ENCODE results near the gene ST8SIA6.
"Not testable (repeated sequence)": the region's sequence is repeated elsewhere in the genome, so short reads cannot be mapped to it uniquely, and the experiment has no call there.

The ST8SIA6 gene

DNA sequence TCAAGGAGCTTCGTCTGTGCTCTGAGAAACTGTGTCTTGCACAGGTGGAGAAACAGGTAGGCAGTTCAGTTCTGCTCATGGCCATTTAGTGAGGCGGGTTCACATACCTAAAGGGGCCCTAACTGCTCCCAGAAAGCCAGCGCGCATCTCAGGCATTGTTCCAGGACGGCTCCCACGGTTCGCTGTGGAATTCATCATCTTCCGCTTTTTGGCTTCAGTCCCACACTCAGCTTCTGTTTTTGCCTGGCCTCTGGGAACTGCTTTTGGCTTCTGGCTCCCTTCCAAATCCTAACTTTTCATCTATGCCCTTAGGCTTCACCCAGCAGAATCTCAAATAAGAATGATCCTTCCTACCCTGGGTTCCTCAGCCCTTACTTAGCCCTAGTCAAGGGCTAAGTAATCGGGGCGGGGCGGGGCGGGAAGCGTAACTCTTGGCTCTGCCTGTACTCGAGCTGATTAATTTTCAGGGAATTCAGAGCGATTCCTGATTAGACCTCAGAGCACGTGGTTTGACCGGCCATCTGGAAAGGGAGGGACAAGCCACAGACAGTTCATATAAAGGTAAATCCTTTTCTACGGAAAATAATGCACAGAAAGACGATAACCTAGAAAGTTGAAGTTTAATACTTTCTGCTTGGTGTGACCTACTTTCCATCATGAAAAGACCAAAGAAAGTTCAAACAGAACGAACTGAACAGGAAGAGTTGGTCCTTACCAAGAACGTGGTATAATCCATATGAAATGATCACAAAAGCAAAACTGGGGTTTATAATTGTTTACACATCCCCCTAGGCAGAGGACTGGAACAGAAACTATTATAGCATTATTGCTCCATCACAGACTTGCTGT, 105.7 kb downstream of the ST8SIA6 start:
- DNase-seq (ENCODE audit: low read depth, low spot score): no peak

DNA sequence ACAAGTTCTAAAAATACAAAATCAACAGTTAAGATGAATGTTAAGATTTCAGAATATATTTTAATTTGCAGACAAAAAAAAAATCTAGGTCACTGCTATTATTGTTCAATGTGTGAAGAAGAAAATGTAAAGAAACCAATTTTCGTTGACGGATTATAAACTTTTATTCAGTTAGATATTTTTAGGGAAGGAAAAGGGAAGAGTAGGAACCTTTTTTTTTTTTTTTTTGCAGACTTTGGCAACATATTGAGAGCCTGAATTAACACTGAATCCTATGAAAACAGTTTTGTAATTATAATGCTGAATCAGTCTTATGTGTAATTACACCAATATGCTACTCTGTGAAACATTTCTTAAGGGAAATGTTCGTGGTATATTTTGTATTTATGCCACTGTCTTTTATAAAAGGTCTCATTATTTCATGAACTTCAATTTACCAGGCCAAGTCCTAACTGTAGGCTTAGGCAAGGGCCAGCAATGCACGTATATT, 106.3 kb downstream of the ST8SIA6 start:
- DNase-seq (ENCODE audit: low read depth, low spot score): no peak

DNA sequence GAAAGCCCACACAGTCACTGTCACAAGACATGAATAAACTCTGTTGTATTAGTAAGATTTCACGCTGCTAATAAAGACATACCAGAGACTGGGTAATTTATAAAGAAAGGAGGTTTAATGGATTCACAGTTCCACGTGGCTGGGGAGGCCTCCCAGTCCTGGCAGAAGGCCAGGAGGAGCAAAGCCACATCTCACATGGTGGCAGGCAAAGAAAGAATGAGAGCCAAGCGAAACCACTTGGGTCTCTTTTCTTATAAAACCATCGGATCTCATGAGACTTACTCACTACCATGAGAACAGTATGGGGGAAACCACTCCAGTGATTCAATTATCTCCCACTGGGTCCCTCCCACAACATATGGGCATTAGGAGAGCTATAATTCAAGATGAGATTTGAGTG, 110.2 kb downstream of the ST8SIA6 start:
- DNase-seq (ENCODE audit: low read depth, low spot score): no peak

DNA sequence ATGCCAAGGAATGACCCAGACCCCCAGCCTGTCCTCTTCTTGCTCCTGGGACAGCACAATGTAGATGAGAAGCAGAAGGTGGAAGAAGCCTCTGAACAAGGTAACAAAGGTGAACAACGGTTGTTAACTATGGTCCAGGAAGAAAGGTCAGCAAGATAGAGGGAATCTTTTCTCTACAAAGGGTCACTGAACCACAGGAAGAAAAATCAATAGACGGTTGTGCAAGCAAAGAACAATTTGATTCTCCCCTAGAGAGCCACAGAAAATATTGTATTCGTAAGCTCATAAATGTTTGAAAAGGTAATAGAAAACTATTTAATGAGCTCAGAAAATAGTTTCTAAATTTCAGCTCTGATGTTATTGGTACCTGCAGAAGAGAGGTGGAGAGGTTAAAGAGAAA, 111.3 kb downstream of the ST8SIA6 start:
- DNase-seq (ENCODE audit: low read depth, low spot score): no peak

DNA sequence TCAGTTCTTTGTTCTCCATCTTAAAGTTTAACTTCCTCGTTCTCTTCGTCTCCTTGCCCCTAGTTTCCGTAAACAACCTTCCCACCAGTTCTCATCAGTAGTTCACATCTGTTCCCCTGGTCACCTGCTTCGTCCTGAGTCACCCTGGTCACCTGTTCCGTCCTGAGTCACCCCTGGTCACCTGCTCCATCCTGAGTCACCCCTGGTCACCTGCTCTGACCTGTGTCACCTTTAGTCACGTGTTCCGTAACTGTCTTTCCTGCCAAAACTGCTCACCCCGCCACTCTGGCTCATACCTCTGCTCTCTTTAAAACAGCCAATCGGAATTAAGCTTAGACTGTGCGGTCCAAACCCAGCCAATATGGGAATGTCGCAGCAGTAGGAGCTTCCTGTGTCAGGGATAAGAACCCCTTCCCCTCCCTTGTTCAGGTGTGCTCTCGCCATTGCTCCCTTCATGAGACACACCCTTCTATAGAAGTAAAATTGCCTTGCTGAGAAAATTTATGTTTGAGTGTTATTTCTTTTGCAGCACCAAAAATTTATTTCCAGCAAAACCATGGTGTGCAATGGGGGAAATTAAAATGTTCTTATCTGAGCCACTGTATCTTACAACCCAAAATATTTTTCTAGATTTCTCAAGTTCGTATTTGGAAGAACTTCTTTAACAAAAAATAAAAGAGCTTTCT, 114.1 kb downstream of the ST8SIA6 start:
- no peak for DNase-seq (ENCODE audit: low read depth, low spot score)

DNA sequence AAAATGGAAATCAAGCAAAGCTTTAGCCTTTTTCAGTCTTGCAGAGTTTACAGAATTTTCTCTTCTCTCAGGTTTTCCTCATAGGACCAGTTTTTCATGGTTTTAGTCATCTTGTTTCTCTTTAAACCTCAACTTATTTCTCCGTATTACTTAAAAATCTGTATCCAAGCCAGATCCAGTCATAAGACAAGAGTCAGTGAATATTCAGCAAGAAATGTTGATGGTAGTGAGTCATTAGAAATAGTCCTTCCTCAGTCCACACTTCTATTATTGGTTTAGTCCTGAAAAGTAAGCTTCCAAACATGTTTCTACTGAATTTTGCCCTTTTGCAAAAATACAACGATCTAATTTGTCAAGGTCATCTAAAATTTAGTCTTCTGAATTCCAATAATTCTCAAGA, 119.3 kb downstream of the ST8SIA6 start:
- no peak for DNase-seq (ENCODE audit: low read depth, low spot score)

DNA sequence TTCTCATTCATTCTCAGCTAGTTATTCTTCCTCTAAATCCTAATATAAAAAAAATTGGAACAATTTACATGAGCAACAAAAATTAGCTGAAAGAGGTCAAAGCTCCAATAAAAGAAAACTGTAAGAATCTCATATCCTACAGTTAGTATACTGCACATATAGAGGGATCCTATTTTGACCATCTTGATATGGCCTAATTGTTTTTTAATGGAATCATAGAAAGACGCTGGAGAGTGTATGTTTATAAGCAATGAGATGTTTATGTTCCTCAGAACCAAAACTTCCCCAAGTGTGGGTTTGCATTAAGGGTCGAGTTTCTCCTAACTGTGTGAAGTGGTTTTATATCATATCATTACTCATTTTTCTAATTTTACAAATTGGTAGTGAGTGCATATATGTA, 123.9 kb downstream of the ST8SIA6 start:
- no peak for DNase-seq (ENCODE audit: low read depth, low spot score)

DNA sequence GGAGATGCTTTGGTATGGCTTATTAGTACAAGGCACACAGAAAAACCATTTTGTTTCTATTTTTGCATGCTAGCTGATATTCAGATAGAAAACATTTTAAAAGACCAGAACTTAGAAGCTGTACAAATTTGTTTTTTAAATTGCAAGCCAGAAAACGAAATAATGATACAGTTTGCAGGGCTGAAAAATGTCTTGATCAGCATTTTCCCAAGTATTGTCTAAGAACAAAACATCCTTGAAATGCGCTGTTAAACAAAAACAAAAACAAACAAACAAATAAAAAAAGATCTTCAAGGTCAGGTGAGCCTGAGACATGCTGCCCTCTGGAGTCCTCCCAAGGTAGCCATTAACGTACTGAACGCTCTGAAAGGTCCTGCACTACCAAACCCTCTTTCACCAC, 128.0 kb downstream of the ST8SIA6 start:
- no peak for DNase-seq (ENCODE audit: low read depth, low spot score)

DNA sequence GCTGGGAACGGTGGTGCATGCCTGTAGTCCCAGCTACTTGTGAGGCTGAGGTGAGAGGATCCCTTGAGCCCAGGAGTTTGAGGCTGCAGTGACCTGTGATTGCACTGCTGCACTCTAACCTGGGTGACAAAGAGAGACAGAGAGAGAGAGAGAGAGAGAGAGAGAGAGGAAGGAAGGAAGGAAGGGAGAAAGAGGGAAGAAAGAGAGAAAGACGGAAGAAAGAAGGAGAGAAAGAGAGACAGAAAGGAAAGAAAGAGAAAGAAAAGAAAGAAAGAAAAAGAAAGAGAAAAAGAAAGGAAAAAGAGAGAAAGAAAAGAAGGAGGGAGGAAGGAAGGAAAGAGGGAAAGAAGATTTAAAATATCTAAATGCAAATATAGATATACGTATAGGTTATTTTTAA, 132.4 kb downstream of the ST8SIA6 start:
- not testable (repeated sequence) for DNase-seq (ENCODE audit: low read depth, low spot score)

DNA sequence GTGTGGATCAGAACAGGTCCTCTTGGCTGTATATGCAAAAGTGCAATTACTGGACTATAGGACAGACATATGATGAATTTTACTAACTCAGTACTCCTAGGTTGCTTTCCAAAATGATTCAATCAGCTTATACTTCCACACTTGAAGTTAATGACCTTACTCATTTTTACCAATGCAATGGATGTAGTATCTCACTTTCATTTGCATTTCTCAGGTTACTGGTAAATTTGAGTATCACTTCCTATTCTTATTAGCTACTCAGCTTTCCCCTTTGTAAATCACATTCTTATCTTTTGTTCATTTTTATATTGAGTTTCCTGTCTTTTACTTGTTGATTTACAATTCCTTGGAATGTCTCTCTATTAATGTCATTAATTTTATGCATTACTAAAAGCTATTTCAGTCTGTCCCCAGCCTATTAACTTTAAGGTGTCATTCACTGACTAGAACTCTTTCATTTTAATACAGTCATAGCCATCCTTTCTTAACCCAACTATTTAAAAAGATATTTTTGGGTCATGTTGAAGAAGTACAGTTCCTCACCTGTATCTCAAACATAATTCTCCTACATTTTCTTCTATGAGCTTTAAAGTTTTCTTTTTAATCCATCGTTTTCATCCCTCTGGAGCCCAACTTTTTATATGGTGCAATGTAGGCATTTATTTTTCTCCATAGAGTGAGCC, 137.8 kb downstream of the ST8SIA6 start:
- no peak for DNase-seq (ENCODE audit: low read depth, low spot score)

DNA sequence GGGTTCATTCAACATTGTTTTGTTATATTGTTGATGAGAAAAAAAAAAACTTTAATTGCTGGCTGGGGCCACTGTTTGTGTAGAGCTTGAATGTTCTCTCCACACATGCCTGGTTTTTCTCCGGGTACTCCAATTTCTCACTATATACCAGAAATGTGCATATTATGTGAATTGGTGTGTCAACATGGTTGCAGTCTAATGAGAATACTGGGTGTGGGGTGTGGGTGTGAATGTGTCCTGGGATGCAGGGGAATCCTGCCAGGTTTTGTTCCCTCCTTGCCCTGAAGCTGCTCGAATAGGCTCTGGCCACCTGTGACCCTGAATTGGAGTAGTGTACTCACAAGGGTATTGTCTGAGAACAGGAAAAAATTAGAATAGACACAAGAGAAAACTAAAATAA, 145.0 kb downstream of the ST8SIA6 start:
- DNase-seq (ENCODE audit: low read depth, low spot score): no peak

DNA sequence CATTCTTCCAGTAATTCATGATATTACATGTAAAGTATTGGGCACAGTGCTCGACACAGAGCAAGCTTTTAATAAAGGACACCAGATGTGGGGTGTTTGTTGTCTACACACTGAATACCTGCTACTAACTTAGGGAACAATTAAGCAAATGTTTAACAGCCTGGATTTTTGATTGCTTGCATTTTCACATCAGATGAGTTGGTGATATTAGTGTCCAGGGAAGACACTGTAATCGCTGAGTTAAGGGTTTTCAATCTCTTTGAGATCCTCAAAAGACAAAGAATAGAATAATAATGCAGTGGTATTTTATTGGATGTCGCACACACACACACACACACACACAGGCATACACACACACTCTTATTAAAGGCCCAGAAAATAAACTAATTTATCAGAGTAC, 147.3 kb downstream of the ST8SIA6 start:
- DNase-seq (ENCODE audit: low read depth, low spot score): no peak

DNA sequence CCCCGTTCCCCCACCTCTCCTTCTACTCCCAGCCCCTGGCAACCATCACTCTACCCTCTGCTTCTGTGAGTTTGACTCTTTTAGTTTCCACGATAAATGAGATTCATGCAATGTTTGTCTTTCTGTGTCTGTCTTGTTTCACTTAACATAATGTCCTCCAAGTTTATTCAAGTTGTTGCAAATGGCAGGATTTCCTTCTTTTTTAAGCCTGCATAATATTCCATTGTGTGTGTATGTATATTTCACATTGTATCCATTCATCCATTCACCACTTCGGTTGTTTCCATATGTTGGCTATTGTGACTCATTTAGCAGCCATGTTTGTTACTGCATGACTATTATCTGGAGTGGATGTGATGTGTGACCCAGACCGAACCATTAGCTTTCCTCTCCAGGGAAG, 162.0 kb downstream of the ST8SIA6 start:
- DNase-seq (ENCODE audit: low read depth, low spot score): no peak

DNA sequence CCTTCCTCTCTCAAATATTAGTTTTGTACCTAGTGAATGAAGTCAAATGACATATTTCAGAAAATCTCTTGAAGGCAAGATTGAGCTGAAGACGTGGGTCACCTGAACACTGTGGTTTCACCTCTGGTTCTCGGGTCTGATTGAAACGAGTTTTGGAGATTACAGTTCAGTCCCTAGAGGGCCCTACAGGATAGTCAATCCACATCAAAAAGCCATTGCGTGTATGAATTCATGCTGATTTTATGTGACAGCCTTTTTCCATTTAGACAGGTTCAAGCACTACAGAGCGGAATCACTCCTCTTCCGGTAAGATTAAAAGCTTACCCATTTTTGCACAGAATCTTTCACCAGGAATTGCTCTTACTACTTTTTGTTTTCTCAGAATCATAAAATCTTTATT, 164.2 kb downstream of the ST8SIA6 start:
- no peak for DNase-seq (ENCODE audit: low read depth, low spot score)

DNA sequence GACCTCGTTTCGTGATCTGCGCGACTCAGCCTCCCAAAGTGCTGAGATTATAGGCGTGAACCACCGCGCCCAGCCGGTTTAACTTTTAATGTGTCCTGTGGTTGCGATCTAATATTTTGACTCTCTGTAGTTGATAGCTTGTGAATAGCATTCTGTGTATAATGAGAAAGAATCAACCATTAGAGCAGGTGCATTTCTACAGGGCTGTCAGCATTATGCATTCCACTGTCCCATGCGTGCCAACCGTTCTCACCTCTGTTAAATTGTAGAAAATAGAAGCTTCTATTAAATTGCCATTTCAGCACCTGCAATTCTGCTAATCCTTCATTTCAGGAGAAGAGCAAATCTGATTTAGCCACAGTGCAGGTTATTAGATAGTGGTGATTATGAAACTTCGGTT, 164.6 kb downstream of the ST8SIA6 start:
- DNase-seq (ENCODE audit: low read depth, low spot score): no peak

DNA sequence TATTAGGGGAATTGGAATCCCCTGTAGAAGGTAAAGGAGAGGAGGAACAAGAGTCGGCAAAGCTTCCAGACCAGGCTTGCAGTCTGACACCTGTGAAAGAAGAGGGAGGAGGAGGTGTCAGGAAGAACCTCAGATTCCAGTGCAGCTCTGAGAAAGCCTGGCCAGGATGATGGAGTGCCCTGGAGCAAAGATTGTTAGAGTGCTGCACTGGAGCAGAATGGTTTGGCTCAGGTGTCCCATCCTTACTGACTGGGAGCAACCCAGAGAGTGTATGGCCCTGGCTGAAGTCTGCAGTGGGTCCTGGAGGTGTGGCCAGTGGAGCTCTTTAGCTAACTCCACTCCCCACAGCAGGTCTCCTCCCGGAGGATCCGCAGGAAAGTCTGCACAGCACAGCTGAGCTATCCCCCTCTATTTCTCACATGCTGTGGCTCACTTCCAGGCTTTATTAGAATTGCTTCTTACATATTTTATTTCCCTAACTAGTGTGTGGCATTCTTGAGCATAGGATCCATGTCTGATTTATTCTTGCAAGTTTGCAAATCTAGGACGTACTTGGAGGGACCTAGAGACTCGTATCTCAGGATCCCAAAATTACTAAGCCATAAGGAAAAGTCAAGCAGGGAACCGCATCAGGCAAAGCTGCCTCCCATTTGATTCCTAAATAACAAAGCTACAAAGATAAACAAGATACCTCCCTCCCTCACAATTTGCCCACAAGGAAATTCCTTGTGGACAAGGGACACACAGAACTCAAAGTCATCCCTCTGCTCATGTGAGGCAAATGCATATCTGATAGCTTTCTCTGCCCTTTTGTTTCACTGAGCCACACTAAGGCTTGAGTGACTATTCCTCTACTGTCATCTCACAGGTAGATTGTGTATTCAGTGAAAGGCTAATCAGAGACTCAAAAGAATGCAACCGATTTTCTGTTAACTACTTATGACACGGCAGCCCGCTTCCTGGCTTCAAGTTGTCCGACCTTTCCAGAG, 167.5 kb downstream of the ST8SIA6 start:
- no peak for DNase-seq (ENCODE audit: low read depth, low spot score)

DNA sequence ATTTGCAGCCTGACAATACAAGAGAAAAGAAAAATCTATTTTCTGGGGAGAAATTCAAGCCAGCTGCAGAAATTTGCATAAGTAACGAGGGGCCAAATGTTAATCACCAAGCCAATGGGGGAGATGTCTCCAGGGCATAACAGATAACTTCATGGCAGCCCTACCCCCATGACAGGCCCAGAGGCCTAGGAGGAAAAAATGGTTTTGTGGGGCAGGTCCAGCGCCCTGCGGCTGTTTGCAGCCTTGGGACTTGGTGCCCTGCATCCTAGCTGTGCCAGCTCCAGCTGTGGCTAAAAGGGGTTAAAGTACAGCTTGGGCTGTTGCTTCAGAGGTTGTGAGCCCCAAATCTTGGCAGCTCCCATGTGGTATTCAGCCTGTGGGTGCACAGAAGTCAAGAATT, 172.1 kb downstream of the ST8SIA6 start:
- DNase-seq (ENCODE audit: low read depth, low spot score): no peak

DNA sequence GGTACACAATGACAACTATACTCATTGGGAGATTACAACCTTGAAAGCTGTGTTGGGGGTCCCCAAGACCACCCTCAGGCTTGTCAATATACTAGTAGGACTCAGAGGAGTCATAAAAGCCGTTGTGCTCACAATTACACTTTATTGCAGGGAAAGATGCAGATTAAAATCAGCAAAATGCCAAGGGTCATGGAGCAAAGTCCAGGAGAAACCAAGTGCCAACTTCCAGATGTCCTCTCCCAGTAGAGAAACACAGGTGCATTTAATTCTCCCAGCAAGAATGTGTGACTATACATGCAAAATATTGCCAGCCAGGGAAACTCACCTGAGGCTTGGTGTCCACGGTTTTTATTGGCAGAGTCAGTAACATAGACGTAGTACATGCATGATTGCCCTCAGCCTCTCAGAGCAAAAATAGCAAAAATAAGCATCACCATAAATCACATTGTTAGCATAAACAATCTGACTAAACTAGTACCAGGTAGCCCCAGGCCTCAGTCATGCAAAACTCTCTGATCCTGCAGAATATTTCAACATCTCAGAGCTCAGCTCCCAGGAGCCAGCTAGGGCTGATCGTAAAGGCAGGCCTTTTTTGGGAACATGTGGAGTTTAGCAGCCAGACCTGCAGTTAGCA, 175.7 kb downstream of the ST8SIA6 start:
- no peak for DNase-seq (ENCODE audit: low read depth, low spot score)

DNA sequence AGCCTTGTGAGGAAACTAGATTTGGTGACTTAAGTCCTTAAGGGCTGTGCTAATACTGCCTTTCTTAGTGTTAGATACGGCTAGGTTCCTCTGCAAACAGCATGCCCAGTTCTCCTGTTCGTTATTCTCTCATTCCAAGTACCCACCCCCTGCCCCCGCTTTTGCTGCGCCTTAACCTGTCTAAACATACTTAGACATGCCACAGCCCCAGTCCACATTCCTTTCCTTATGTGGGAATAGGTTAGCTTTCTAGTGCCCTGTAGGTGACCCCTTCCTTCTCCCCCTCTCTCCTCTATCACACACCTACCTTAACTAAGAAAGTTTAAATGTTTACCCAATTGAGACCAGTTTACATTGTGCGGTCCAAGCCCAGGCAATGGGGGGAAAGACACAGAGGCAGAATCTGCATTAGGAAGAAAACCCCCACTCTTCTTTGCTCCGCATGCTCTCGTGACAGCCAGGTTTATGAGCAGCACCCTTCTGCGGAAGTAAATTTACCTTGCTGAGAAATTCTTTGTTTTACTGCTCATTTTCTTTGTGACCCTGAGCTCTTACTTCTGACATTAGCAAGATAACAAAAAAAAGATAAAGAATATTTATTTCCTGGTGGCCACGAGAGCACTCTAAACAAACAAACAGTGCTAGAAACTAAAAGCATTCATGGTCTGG, 177.5 kb downstream of the ST8SIA6 start:
- no peak for DNase-seq (ENCODE audit: low read depth, low spot score)

DNA sequence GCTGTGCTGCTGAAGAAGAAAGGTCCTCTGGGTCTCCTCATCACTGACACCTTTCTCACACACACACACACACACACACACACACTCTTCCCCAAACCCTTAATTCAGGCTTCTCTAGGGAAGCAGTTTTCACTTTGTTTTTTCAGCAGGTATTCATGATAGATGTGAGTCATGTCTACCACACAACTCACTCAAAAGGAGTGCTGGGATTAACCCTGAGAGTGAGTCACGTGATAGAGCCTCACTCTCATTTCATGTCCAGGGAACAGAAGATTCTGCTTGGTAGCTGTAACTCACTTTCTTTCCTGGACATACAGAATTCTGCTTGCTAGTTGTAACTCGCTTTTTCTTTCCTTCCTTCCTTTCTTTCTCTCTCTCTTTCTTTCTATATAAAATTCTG, 181.0 kb downstream of the ST8SIA6 start:
- no peak for DNase-seq (ENCODE audit: low read depth, low spot score)

Data from activated CD4-positive, CD25-positive, alpha-beta regulatory T cell treated with anti-CD3 and anti-CD28 coated beads, Interleukin-2, amount 50 U/mL, for 16 hours (primary cell).